GM18909 (cell line): ENCODE measurements around the gene EXOC1.
"Not testable (repeated sequence)": the region's sequence is repeated elsewhere in the genome, so short reads cannot be mapped to it uniquely, and the experiment has no call there.

ENCODE experiments used
- ATAC-seq: cut with Tn5 transposase; IDR thresholded peaks from one replicate; pipeline ENCODE4 v1.9.1; 2021; ENCODE audit warnings: mild to moderate bottlenecking; ENCODE audit not compliant: unreplicated experiment, poor library complexity

EXOC1 gene

DNA sequence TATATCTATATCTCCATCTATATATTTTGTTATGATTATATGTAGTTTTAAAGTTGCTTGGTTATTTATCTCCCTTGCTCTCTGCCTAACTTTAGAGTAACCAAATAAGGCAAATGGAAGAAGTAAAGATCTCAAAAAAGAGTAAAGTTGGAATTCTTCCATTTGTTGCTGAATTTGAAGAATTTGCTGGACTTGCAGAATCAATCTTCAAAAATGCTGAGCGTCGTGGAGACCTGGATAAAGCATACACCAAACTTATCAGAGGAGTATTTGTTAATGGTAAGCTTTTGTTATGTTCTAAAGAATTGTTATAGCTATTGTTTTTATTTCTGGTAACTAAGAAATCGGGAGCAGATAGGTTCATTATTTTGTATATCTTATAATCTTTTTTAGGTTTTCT is 43.2 kb downstream of the EXOC1 start:
- ATAC-seq = no peak

DNA sequence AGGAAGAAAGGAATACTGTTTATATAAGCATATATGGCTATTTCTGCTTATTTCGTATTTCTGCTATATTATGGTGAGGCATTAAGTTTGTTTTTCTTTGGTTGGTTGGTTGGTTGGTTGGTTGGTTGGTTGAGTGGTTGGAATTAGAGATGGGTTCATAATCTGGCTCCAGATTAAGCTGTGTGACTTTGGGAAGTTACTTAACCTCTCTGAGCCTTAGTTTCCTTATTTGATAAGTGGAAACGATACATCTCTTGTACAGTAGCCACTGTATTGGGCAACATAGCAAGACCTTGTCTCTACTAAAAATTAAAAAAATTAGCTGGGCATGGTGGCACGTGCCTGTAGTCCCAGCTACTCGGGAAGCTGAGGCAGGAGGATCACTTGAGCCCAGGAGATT is 49.2 kb downstream of the EXOC1 start:
- ATAC-seq = no peak

DNA sequence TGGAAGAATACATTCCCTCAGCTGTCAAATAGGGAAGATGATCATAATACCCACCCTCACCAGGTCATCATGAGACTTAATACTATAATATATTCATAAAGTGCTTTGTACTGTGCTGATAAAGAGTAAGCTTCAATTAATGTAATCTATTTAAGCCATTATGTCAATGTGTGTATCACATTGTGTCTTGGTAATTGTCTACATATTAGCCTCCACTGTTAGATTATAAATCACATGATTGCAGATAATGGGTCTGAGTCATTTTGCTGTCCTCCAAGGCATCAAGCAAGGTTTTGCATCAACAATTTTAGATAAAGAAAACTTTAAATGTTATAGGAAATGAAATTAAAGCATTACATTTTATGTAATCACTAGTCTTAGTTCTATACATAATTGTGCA is 50.1 kb downstream of the EXOC1 start:
- ATAC-seq = no peak

DNA sequence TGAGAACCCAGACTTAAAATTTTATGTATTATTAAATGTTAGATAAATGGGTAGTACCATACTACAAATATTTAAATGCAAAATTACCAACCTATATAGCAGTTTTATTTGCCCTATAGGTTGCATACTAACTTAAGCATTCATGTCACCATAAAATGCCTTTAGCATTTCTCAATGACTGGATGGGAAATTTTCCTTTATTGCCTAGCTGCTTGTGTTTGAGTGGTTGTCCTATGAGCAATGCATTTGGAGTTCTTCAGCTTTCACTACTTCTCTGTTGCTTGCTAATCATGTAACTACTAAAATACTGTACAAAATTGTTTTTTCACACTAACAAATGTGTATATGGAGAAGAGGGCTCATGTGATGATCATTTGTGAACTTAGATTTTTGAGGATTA is 51.1 kb downstream of the EXOC1 start:
- ATAC-seq = no peak

DNA sequence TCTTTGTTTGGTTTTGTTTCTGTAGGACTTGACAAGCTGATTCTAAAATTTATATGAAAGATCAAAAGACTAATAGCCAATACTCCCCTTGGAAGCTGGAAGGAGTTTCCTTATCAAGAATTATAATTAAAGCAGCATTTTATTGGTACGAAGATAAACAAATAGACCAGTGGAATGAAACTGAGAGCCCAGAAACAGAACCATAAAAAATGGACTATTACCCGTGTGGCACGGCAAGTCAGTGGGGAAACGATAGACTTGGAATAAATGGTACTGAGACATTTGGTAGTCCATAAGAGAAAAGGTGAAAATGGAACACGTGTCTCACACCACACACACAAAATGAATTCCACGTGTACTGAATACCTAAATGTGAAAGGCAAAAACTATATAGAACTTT is 52.9 kb downstream of the EXOC1 start:
- ATAC-seq = no peak

DNA sequence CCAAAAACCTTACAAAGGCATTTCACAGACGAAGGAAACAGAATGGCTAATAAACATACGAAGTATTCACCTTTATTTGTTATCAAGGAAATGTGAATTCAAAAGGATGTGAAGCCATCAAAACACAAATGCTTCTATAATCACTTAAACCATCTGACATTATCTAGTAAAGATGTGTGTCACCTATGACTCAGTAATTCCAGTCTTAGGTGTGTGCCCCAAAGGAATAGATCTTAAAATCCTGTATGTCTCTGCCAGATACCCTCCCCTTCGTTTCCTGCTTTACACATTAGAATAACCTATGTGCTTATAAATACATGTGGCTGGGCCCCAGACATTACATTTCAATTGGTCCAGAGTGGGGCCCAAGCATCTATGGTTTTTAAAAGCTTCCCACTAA is 53.5 kb downstream of the EXOC1 start:
- ATAC-seq = no peak

DNA sequence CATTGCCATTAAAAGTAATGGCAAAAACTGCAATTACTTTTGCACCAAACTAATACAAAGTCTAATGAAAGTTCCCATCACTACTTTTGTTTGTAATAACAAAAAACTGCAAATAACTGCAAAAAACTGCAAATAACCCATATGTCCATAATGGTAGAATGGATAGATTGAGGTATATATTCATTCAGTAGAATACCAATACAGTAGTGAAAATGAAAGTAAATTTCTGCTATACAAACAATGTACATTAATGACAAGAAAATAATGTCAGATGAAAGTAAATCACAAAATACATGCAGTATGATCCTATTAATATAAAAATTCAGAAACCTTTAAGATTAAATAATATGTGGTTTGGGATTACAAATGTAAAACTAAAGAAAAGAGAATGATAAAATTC is 54.0 kb downstream of the EXOC1 start:
- no peak for ATAC-seq

DNA sequence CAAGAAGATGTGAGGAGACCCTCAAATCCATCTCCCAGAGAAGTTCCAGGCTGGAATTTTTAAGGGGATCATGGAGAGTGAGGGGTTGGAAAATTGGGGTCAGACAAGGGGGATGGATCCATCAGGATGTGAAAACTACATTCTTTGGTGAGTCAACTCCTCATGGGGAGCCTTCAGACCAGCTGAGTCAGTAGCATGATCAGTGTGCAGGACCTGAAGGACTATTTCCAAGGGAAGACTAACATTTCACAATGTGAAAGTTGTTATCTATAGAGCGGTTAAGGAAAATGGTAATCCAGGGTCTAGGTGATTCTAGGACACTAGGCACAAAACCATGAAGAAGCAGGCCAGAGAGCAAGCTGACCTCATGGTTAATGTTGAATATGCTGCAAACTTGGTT is 56.7 kb downstream of the EXOC1 start:
- no peak for ATAC-seq

DNA sequence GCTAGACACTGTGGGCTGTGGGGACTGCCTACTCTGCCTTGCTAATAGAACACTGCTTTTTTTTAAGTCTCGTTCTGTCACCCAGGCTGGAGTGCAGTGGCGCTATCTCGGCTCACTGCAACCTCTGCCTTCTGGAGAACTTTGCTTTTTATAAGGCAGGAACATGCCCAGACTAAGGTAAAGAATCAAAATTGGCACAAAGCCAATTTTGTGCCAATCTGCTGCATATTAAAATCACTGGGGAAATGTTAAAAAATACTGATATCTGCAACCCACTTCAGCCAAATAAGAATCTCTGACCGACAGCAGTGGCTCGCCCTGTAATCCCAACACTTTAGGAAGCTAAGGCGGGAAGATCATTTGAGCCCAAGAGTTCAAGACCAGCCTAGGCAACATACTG is 58.8 kb downstream of the EXOC1 start:
- no peak for ATAC-seq

DNA sequence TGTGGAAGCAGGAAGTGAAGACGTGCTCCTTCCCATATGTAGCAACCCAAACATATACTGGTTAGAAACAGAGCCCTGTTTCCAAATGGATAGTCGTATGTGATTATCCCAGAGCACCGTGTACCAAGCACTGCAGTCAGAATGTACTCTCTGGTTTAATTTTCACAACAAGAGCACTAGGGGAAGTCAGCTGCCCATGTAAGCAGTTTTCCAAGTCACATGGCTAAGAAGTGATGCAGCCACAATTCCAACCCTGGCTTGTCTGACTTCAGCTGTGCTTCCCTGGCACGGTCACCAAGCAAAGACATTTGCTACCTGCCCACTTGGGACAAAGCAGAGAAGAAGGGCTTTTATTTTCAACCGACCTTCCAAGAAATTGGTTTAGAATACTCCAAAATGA is 67.1 kb downstream of the EXOC1 start:
- ATAC-seq = no peak

DNA sequence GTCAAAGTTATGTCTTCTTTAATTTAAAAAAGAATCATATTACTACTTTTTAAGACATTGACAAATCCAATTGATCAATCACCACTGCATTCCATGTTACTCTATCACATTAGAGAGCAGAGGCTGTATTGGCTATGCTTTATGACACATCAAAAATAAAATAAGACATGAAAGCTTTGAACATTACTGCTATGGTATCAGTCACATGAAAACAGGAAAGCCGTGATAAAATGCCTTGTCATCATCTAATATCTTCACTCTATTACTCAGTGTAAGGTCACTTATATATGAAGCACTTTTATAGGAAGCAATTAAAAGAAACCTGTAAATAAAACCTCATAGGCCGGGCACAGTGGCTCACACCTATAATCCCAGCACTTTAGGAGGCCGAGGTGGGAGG is 67.6 kb downstream of the EXOC1 start:
- no peak for ATAC-seq

DNA sequence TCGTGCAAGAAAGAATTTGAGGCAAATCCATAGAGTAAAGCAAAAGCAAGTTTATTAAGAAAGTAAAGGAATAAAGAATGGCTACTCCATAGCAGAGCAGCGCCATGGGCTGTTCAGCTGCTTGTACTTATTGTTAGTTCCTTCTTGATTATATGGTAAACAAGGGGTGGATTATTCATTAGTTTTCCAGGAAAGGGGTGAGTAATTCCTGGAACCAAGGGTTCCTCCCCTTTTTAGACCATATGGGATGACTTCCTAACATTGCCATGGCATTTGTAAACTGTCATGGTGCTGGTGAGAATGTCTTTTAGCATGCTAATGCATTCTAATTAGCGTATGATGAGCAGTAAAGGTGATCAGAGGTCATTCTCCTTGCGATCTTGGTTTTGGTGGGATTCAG is 71.8 kb downstream of the EXOC1 start:
- ATAC-seq = no peak

DNA sequence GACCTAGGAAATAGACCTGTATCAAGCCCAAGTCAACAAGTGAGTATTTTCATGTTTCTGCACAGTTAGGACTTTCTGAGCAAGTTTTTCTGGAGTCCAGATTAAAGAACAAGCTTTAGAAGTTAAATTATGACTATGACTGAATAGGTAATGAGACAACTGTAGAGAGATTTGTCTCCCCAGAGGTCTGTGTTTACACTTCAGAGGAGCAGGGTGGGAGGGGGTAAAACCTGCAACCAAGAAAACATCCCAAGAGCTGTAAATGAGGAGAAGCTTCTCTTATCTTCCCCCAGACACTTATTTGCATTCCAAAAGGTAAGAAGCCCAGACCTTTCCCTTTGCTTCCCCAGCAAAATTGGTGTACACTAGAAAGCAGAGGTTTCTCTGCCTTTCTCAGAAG is 73.2 kb downstream of the EXOC1 start:
- no peak for ATAC-seq

DNA sequence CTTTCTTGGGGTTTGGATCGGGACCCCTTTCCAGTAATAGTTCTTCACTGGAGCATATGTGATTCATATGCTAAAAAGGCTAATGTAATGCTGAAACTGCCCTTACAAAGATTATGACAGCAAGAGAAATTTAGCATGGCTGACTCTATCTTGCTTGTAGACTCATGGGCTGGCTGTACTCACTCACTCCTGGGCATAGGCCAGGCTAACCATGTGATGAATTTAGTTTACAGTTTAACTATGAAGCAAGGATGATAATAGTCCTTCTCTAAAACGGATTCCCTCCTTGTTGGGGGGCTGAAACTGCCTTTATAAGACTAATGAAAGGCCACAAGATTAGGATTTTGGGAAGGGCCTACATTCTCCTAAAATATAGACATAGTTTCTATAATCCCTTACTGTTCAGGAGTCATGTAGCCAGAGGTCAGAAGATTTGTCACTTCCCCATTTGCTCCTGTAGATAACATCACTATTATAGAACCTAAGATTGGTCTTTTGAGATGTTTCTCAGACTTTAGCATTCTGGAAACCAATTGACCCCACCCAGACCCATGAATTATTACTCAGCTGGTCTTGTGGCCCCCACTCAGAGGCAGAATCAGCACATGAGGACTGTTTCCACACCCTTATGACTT is 74.5 kb downstream of the EXOC1 start:
- ATAC-seq = no peak

DNA sequence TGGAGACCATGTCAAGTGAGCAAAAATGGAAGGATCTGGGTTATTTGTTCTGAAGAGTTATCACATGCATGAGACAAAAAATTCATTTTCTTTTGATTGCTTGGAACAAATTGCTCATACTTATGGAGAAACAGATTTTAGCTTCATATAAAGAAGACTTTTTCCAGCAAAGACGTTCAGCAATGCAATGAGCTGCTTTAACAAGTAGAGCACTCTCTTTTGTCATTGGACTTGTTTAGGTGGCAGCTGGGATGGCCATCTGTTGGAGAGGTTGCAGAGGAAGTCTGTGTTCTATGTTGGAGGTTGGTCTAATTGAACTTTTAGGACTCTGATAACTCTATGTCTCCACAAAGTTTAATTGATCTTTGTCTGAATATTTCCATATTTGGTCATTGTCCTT is 75.4 kb downstream of the EXOC1 start:
- ATAC-seq = no peak

DNA sequence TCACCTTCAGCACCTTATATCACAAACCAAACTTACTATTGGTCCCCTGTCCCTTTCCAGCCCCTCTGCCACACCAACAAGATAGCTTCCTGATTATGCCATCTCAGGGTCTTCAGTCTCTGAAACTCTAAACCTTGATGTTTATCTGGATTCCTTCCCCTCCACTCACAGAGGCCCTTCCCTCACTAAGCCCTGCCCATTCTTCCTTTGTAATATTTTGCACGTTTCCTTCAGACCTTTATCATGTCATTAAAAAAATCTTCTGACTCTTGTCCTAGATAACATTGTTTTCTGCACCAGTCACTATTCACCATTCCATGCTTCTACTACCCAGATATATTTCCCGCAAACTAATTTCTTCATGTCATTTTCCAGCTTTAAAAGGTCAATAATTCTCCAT is 77.6 kb downstream of the EXOC1 start:
- ATAC-seq = no peak

DNA sequence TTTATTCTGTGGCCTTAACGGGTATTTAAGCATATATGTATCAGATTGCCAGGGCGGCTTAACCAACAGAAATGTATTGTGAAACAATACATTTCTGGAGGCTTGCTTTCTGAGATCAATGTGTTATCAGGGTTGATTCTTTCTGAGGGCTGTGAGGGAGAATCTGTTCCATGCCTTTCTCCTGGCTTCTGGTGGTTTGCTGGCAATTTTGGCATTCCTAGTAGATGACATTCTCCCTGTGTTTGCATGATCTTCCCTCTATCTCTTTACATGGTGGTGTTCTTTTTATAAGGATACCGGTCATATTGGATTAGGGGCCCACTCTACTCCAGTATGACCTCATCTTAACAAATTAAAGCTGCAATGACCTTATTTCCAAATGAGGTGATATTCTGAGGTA is 78.4 kb downstream of the EXOC1 start:
- ATAC-seq = no peak

DNA sequence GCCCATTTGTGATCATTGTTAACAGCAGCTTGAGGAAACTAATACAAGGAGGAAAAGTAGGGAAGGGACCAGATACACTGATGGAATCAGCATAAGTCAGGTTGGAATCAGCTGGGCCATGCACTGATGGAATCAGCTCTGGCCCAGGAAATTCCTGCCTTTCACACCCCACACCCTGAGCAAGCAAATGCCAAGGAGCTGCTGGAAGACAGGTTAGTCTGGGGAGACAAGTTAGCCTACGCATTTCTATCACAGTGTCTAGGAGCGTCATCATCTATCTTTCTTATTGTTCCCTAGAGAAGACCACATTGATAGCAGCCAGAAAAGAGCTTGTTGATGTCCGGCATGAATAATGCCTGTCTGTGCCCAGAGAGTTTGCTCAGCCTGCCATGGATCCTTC is 79.1 kb downstream of the EXOC1 start:
- ATAC-seq = no peak

DNA sequence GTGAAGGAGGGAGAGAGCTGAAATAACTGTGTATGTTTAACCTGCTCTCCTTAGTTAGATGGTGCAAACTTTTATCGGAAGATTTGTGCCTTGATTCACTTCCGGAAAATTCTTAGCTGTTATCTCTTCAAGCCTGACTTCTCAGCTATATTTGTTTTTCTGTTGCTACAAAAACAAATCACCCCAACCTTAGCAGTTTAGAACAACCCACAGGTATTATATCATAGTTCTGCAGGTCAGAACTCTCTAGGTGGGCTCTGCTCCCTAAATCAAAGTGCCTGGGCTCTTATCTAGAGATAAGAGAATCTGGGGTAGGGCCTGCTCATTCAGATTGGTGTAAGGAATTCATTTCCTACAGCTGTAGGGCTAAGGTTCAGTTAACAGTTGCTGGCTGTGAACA is 80.2 kb downstream of the EXOC1 start:
- no peak for ATAC-seq

DNA sequence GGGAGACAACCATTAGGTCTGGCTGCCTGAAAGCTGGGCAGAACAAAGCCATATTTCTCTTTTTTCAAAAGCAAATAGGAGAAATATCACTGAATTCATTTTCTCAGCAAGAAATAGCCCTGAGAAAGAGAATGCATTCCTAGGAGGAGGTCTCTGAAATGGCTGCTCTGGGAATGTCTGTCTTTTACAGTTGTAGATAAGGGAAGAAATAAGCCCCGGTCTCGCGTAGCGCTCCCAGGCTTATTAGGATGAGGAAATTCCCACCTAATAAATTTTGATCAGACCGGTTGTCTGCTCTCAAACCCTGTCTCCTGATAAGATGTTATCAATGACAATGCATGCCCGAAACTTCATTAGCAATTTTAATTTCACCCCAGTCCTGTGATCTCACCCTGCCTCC is 82.5 kb downstream of the EXOC1 start:
- not testable (repeated sequence) for ATAC-seq

DNA sequence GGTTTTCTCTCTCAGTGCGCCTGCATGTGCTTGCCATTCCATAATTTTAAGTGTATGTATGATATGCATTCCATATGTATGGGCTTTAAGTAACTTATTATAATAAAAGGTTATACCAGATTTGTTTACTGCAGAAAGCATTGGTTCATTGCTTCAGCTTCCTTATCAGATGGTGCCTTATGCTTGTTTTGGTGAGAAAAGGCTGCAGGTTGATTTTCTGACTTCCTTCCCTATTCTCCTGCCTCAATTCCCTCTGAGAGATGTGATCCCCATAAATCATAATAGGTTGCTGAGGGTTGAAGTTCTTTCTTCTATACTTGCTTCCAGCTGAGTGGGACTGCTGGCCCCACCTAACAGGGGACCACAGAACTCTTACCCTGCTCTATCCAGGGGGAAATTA is 85.0 kb downstream of the EXOC1 start:
- no peak for ATAC-seq

DNA sequence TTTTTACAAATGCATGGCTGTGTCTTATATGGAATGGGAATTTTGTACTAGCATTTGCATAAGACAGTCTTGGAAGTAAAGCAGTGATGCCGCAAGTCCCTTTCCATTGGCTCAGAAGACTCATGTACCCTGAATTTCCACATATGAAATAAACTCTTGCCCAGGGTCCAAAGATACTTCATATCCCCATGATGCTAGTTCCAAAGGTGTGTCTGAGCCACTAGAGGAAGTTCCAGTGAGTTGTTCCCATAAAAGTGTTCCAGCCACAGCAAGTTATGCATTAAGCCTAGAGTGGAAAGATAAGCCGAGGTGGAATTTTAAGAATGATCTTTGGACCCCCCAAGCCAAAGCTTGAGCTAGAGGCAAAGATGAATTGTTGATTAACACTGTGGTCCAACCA is 86.0 kb downstream of the EXOC1 start:
- ATAC-seq = no peak

DNA sequence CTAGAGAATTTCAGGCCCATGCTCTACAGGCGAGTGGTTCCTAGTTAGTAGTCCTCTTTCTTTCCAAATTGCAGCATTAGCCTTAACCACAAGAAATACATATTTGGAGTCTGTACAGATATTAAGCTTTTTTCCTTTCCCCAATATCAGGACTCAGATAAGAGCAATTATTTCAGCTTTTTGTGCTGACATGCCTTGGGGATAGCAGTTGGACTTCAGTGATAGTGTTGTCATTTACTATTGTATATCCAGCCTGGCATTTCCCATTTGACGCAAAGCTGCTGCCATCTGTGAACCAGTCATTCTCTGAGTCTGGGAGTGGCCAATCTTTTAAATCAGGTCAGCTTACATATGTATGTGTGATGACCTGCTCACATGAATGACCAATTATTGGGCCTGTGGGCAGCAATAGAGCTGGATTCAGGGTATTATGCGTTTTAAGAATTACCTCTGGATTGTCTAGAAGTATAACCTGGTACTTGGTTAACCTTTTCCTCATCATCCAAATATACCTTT is 88.5 kb downstream of the EXOC1 start:
- no peak for ATAC-seq
